Epithelial cell of prostate (primary cell): Measurements from ENCODE around the gene PRKCH.
A peak's percentile ranks its signal among the peaks of the same experiment; 100 is the strongest.
"Not testable (repeated sequence)": the region's sequence is repeated elsewhere in the genome, so short reads cannot be mapped to it uniquely, and the experiment has no call there.

Source experiments
- DNase-seq: peaks from one replicate; pipeline ENCODE4 v3.0.0-alpha.2; 2011; ENCODE audit warnings: low read depth, low spot score
- H3K27ac ChIP-seq: fragments of 450-650 bp; 2 replicates; pipeline ENCODE4 v1.5.1; 2017; ENCODE audit warnings: mild to moderate bottlenecking

Gene PRKCH

DNA sequence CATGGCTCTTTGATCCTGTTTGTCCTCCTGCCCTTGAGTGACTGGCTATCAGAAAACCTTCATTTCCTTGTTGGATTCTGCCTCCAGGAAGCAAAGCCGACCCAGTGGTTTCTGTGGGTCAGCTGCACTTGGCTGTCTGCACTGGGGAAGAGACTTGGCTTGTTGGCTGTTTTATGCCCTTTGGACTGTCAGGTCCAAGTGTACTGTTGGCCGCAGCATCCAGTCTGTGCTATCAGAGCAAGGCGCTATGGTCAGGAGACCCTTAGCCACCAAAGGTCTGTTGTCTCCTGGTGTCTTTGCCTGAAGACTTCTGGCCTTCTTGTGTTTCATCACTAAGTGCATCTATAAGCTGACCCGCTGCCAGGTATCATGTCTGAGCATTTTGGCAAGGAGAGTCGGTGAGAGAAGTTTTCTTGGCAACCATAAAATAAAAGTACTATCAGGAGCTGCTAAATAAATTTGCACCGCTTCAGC lies 196.6 kb downstream of the PRKCH start:
- no peak overlapping the region for H3K27ac ChIP-seq
- no peak for DNase-seq

- no peak overlapping the region for H3K27ac ChIP-seq
- DNase-seq, result no peak
These were observed 197.0 kb downstream of the PRKCH start for GRCh38 chr14:61518403-61518802.

DNA sequence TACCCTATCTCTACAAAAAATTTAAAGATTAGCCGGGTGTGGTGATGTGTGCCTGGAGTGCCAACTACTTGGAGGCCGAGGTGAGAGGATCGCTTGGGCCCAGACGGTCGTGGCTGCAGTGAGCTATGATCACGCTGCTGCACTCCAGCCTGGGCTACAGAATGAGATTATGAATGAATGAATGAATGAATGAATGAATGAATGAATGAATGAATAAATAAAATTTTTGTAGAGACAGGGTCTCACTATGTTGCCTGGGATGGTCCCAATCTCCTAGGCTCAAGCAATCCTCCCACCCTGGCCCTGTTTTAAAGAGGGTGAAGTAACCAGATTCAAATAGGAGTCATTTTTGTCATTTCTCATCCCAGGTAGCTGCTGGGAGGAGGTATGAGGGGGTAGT lies 197.7 kb downstream of the PRKCH start:
- DNase-seq, result no peak
- no peak overlapping the region for H3K27ac ChIP-seq

GRCh38 chr14:61519735-61520134 lies 198.4 kb downstream of the PRKCH start:
- no peak for DNase-seq
- H3K27ac ChIP-seq, result no peak overlapping the region

GRCh38 chr14:61520576-61520975 lies 199.2 kb downstream of the PRKCH start:
- DNase-seq, result no peak
- no peak overlapping the region for H3K27ac ChIP-seq

DNA sequence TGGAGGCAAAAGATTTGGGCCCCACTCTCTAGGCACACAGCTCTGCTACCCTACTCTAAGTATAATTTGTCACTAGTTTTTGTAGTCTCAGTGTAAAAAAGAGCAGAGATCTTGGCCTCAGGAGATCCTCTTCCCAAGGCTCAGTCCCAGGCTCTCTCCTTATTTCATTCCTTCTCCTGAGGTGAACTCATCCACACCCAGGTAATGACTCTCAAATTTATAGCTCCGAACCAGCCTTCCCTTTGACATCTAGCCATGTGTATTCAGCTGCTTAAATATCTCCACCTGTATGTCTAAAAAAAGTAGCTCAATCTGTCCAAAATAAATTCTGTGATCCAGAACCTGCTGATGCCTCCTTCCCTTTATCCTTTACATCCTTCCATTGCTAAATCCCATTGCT lies 200.4 kb downstream of the PRKCH start:
- no peak for DNase-seq
- no peak overlapping the region for H3K27ac ChIP-seq

DNA sequence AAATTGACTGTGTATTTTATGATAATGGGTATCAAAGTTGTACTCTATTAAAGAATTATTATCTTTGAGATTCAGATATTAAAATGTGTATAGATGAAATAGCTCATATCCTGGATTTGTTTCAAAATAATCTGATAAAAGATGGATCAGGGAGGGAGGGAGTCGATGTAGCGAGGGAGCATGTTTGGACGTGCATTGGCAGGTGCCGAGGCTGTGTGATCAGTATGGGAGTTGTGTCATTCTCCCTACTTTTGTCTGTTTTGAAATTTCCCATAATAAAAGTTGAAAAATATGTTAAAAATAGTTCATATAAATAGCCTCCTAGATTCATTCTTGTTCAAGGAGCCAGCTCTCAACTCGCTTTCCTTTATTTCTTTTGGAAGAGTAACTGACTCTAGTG lies 202.4 kb downstream of the PRKCH start:
- DNase-seq, result no peak
- peak overlapping the region; percentile 98 for H3K27ac ChIP-seq

DNA sequence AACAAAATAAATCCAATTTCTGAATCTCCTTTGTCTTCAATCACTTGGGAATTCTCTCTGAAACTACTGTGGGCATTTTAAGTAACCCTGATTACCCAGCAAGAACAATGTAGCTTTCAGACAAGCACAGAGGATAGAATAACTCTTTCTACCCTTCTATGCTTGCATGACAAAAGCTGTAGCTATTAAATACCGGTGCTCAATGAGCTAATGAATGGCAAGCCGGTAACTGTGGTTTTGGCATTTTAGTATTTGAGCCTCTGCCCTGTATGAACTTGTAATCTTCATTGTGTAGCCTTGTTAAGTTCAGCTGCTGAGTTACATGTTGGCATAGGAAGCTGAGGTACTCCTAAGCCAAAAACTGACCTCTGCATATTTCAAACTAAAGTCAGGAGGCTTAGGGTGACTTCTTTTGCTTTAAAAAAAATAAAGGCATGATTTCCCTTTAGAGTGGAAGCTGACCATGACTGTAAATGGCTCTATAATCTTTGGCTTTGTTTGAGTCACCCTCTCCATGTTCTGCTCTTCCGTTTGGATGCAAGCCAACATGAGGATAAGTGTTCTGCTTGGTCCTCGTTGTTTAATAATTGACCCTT lies 202.9 kb downstream of the PRKCH start:
- H3K27ac ChIP-seq, result peak overlapping the region; percentile 98
- DNase-seq, result peak; percentile 74

- H3K27ac ChIP-seq, result peak overlapping the region; percentile 98
- DNase-seq, result no peak
These were observed 203.5 kb downstream of the PRKCH start for GRCh38 chr14:61524936-61525292.

DNA sequence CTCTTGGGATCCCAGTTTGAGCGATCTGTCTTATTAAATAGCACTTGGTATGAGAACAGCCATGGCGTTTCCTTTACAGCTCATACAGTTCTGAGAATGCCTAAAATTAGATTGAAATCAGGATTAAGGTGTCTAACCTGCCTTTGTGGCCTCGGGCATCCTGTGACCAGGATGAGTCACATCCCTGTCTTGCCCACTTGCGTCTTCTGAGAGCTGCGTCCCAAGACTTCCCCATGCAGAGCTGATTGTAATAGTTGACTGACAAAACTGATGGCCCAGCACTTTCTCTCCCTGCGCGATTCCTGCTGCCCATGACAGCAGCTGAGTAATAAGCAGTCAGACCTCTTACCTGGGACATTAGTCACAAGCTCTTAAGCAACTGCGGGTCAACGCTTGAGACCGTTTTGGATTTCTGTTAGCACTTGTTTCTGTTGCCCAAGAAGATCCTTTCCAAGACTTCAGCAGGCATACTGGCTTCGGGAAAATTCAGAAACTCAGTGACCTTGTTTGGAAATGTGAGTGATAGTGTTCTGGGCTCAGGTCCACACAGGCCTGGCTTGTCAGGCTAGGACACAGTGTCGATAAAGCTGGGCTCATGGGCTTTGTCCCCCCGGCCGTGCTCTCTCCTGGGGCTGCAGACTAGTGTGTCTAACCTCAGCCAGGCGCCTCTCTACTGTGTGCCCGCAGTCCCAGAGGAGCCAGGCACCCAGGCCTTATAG lies 204.1 kb downstream of the PRKCH start:
- peak; percentile 100 for DNase-seq
- peak overlapping the region; percentile 98 for H3K27ac ChIP-seq

DNA sequence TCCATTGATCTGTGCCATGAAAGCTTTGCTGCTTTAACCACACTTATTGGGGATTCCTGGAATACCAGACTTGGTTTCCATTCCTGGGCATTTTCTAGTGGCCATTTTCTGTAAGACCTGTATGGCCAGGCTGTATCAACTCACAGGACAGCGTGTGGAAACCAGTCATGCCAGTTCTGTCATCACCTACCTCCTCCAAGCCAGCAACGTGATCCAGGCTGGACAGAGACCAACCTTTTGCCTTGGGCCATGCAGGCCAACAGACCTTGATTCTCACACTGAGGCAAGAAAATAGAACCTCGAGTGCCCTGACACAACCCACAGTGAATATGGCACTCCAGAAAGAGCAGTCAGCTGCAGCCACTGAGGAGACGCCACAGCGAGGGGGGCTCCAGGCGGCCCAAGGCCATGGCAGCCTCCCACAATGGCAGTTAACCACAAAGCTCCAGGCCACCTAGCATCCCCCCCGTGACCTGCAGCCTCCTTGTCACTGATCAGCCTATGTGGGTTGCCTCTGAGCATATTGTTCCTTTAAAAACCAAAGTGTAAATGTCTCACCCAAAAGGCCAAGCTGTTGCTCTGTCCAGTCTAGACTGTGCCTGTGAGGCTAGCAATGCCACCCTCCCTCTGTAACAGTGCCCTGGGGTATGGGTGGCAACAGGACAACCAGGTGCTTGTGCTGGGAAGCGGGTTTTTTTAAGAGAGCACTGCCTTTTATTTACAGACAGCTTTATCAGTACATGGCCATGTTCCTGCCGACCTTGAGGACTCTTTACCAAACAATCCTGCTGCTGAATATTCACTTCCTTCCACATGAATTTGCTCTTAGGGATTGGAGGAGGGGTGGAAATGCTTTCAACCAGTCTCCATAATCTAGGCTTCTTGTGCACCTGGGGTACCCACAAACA lies 205.3 kb downstream of the PRKCH start:
- DNase-seq, result no peak
- peak overlapping the region; percentile 98 for H3K27ac ChIP-seq

DNA sequence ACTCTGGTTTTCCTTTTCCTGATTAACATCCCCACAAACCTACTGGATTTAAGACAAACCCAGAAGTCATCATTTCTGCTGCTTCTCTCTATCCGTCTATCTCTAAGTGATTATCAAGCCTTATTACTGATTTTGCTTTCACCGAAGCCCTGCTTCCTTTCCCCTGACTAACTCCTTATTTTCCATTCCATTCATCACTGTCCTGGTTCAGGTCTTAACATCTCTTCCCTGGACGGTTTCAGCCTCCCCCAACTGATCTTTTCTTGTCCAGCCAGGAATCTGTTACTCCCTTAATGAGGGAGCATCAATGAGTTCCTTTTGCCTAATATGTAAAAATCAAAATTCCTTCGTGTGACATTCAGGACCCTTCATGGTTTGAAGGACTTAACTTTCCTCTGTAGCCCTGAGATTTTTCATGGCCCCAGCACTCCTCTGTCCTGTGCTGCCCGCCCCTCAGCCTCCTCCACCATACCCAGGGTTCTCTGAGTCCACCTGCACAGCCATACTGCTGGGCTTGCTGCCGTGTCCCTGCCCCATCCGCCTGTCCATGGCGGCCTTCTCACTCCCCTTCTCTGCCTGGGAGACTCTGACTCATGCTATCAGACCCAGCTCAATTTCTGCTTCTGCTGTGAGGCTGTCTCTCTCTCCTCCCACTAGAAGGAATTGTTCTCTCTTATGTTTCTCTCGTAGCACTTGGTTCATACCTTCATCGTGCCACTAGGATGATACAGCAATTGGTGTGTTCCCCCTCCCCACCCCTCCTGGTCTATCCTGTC lies 206.1 kb downstream of the PRKCH start:
- no peak for DNase-seq

DNA sequence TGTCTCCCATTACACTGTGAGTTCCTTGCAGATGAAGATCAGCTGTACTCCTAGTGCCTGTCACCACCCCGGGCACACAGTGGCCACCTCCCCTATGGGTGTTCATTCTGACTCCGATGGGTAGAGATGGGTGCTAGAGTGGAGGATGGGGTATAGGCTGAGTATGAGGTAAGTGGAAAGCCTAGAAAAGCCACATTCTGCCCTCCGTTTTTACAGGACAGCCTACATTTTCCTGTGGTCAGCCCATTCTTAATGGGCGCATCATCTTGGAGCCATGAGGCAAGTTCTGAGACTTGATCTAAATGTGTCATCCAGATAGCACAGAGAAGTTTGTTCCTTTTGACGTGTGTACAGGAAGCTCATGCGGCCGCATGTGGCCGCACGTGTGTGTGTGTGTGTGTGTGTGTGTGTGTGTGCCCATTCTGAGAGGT lies 207.2 kb downstream of the PRKCH start:
- peak overlapping the region; percentile 98 for H3K27ac ChIP-seq
- DNase-seq, result peak; percentile 56

More for the DNA sequence above, 206.1 kb downstream of the PRKCH start:
- H3K27ac ChIP-seq, result peak overlapping the region; percentile 98

GRCh38 chr14:61529360-61529759 lies 208.0 kb downstream of the PRKCH start:
- not testable (repeated sequence) for H3K27ac ChIP-seq, DNase-seq

- DNase-seq, result no peak
- H3K27ac ChIP-seq, result no peak overlapping the region
These were observed 208.9 kb downstream of the PRKCH start for GRCh38 chr14:61530296-61530695.

GRCh38 chr14:61530896-61531295 lies 209.5 kb downstream of the PRKCH start:
- no peak for DNase-seq
- H3K27ac ChIP-seq, result peak overlapping the region; percentile 42

DNA sequence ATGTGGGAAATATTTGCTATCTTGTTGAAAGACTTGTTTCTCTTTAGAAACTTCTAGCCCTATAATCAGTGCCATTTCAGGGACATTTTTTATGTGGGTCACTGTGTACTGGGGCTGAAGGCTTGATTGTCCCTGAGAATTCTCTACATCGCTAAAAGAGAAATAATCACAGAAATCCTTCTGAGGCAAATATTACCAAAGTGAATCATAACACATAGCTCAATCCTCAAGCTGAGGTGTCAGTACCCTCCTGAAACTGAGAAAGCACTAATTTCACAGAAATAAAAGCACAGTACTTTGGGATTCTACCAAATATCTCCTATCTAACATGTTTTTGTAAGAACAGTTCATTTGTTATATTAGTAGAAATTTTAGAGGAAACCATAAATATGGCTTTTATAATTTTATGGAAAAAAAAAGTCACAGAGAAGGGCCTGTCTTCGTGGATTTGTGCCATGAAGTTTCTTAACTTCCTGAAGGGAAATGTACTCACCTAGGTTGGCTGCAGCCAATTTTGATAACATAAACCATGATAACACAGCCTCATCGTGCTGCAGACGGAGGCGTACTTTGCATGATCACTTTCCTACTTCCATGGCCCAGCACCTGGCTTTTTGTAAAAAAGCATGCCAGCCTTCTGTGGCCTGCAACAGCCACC lies 210.2 kb downstream of the PRKCH start:
- peak overlapping the region; percentile 42 for H3K27ac ChIP-seq
- no peak for DNase-seq

DNA sequence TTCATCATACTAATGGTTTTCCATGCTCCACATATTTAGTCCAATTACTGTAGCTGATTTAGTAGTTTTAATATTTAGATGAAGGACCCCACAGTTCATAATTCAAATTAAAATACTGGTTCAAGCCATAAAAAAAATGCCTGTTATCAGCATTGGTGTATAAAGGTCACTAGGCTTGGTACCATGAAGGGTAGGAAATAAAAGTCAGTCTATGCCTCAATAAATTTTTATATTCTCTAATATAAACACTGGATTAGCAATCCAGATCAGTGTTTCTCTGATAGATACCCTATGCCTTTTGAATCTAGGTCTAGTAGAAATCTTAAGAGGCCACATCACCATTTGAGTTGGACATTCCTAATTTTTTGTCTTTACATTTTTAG lies 210.7 kb downstream of the PRKCH start:
- DNase-seq, result no peak
- peak overlapping the region; percentile 42 for H3K27ac ChIP-seq

GRCh38 chr14:61532763-61533162 lies 211.4 kb downstream of the PRKCH start:
- no peak overlapping the region for H3K27ac ChIP-seq
- DNase-seq, result no peak
